Hypothalamus (tissue), 51 donors: ENCODE measurements around the gene BCAN.

Source experiments
- DNase-seq, 51 donors: peaks; one replicate each; lab custom pipeline; 2025; lab: John Stamatoyannopoulos, UW

BCAN gene

DNA sequence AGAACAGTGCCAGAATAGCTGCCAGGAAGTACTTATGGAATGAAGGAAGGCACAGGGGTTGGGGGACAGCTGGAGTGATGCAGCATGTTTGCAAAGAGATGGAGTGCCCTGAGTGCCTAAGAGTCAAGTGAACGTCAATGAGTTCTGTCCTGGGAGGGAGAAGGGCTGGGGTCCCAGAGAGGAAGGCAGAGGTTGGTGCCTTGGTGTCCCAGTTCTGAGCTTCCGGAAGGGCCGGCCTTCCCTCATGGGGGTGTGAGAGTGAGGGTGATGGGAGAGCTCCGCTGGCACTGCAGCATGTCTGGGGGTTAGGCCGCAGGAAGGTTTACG, 17.7 kb downstream of the BCAN start:
- no peak for DNase-seq

DNA sequence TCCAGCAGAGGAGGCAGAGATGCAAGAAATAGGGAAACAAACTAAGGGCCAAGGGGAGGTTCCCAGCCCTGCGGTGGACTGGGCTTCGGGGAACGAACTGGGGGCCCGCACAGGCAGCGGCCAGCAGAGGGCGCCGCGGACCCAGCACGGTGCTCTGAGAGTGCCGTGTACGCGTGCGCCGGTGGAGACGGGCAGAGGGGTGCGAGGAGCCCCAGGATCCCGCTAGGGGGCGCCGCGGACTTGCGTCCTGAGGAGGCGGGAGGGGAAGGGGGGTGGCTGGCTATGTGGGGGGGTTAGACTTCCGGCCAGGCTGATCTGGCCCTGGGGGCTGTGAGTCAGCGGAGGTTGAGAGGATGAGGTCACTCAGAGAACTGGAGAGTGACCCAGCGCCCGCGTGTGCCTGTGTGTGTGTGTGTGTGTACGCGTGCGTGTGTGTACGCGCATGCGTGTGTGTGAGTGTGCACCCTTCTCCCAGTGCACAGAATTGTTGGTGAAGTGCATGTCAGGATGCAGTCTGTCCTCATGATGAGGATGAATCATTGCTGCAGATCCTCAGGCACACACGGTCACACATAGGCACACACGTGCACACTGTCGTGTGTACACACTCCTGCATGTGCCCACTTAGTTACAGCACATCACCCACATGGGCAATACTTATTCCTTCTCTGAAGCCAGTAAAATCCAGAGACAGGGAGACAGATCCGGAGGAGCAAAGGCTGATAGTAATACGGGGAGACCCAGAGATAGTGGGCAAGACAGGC, 18.3 kb downstream of the BCAN start:
- peak in 50 of 51 donors; percentile 59 to 98 (median 87) for DNase-seq

DNA sequence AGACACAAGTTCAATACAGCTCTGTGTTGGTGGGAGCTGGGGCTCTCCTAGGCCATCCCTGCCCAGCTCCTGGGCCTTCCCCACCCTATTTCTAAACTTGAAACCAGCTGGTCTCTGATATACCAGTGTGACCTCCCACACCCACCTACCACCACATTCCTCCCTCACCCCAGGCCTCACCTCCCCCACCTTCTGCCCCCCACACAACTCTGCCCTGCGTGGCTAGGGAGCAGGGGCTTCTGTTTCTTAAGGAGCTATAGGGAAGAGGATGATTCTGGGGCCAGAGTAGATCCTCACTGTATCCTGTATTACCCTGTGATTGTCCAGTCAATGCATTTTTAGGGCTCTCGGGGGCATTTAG, 18.8 kb downstream of the BCAN start:
- DNase-seq: no peak

DNA sequence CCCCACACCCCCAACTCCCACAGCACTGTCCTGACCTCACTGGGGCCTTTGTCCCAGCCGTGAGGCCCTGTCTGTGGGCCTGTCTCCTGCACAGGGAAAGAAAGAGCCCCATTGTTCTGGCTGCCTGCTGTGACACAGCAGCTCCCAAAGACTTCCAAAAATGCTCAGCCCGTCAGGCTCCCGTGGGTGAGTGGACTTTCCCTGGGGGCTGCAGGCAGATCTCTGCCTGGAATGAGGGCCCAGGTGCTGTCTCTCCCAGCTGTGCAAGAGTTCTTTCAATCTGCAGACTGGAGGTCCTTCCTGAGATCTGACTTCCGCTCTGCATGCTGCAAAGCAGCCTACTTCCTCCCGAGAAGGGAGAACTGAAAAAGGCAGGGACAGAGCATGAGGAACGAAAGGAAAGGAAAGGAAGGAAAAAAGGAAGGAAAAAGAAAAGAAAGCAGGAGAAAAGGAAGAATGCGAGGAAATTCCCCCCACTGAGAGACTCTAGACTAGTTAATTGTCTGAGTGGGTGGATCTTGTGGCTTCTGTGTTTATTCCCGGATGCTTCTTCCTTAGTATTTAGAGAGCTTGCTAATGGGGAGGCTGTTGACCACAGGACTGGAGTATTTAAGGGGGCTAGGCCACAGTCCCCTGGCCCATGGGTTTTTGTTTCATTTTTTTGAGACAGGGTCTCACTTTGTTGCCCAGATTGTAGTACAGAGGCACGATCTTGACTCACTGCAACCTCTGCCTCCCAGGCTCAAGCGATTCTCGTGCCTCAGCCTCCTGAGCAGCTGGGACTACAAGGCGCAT, 20.3 kb downstream of the BCAN start:
- DNase-seq: peak in 41 of 51 donors; percentile 28 to 85 (median 60)

DNA sequence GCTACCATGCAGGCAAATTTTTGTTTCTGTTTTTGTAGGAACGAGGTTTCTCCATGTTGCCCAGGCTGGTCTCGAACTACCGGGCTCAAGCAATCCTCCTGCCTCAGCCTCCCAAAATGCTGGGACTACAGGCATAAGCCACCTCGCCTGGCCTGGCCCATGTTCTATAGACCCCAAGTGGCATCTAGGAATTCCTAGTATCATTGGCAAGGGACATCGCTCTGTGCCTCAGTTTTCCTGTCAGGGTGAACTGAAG, 20.8 kb downstream of the BCAN start:
- DNase-seq: no peak

DNA sequence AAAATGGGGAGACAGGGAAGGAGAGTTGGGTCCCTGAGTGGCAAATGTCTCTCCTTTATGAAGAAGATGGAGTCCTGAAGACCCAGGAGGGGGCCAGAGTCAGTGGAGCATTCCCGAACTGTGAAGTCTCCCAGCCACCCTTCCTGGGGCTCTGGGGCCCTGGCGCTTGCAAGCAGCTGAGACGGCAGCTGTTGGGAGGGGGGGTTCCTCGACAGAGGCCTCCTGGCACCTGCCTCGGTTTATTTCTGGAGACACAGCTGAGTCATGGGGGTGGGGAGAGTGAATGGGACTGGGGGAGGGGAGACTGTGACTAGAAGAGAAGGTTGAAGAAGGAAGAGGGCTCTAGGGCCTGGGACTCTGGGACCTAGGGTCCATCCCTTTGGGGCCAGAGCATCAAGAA, 21.3 kb downstream of the BCAN start:
- DNase-seq: peak in 16 of 51 donors; percentile 16 to 65 (median 24)

DNA sequence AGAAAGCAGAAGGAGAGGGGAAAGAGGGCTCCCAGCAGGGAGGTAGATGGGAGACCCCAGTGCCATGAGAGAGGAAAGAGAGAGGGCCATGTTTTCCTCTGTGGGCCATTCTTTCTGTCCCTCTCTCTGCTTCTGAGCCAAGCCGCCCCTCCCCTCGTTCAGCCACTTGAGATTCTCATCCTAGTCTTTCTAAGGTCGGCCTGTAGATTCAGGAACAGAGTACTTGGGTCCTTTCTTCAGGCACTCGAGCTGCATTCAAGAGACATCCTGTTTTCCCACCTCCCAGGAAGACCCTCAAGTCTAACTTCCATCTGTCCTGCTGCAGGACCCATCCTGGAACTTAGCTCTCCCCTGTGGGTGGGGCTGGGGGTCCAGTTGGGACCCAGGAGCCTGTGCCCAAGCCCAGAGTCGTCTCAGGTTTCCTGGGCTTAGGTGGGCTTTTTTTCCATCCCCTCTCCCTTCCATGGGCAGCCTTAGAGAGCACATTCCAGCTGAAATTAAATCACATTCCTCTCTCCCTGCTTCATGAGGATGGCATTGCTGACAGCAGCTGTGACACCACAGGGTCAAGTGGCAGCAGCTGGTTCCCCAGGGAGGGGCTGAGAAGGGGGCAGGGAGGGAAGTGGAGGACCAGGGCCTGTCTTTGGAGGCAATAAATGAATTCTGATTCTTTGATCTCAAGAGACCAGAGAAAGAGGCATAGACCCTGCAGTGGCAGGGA, 22.3 kb downstream of the BCAN start:
- DNase-seq: peak in 7 of 51 donors; percentile 12 to 48 (median 30)

DNA sequence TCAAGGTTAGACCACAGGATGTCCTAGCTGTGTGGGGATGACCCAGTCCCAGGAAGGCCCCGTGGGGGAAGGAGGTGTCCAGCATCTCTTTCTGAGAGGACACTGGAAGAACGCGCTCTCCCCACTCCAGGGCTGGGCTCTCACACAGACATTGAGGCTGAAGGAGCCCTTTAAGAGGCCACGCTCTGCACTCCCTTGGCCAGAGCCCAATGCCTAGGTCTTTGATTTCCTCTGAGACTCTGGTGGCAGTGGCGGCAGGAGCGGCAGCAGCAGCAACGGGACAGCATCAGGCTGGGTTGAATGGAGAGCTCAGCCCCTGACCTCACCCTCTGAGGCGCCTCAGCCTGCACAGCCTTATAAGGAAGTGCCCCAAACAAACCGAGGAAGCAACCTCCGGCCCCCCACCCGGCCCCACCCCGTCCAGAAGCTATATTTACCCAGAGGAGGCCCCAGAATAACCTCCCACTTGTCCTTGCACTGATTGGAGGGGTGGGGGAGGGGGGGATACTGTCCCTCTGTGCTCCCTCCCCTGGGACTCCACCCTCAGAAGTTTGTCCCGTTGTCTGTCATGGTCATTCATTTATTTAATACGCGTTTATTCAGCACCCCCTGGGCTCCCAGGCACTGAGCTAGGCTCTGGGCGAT, 23.0 kb downstream of the BCAN start:
- DNase-seq: peak in 21 of 51 donors; percentile 17 to 57 (median 32)

DNA sequence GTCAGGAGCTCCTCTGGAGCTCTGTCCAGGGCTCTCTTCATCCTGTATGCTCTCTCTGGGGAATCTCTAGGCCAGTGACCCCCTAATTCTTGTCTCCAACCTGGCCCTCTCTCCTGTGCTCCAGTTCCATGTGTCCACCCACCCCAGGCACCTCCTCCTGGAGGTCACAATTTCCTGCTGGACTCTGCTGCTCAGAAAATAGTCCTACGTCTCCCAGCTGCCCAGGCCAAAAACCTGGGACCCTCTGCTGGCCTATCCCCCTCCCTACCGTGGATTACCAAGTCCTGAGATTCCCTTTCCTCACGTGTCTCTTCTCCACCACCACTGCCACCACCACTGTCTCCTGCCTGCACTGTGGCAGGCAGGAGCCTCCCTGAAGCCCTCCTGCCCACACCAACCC, 23.6 kb downstream of the BCAN start:
- DNase-seq: no peak

DNA sequence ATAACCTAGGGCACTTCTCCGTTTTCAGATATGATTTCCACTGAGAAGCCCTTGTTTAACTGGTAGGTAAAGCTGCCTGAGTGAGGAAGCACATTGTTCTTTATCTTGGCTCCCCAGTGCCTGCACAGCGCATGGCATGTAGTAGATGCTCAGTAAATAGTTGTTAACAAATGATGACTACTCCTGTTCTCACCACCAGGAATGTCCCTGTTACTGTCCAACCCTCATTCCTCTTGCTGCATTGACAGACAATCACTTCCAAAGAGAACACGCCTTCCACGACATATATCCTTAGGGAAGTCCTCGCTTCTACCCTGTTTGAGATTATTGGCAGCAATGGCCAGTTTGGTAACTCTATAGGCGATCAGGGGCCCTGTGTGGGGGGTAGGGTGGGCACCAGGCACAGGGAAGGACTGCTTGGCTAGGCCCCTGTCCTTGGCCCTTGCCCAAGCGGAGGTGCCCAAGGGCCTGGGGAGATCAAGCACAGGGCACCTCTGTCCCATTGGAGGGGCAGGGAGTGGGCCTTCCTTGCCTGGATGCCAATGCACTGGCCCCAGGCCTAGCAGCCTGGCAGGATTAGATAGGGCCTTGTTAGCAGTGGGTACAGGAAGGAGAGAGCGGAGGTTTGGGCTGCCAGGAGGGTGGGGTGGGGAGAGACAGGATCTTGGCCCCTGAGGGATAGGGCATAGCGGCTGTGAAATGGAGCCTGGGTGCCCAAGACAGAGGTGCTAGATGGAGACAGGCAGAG, 25.1 kb downstream of the BCAN start:
- DNase-seq: no peak

DNA sequence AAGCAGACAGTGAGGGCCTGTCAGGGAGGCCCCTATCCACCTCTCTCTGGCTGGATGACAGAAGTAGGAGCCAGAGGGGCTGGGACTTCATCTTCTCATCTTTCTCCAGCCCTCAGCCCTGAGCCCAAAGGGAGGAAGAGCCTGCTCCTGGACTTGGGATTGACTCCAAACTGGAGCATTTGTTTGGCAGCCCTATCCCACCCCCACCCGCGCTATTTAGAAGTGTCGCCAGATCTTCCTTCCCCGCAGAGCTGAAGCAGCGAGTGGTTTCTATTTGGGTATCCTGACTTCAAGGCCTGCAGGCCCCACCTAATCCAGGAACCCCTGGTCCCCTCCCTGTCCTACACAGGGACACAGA, 25.7 kb downstream of the BCAN start:
- peak in 1 of 51 donors; percentile 35 for DNase-seq

DNA sequence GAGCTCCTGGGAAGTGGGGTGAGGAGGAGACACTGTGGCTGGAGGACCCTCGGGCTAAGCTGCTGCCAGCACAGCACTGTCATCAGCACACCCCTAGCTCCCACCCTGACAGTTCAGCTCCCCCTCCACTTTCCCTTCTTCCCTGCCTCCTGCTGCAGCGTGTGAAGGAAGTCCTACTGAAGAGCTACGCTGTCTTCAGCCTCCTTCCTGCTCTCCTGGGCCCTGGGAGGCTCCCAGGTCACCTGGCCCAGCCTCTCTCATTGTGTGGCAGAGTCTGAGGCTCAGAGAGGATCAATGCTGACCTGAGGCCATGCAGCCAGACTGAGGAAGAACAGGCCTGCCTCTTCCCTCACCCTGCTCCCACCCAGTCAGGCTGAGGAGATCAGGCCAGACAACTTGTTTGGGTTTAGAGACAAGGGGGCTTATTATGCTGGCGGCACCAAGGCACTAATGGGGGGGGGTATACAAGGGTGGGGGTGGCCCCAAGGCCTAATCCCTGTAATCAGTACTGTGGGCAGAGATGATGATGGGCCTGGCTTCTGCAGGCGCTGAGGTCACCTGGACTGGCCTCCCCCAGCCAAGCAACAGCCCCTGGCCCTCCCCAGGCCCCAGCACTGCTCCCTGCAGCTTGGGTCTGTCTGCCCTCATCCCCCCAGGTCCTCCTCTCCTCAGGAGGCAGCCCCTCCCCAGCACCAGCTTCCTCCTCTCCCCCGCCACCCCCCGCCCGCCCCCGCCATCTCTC, 26.2 kb downstream of the BCAN start:
- DNase-seq: no peak

DNA sequence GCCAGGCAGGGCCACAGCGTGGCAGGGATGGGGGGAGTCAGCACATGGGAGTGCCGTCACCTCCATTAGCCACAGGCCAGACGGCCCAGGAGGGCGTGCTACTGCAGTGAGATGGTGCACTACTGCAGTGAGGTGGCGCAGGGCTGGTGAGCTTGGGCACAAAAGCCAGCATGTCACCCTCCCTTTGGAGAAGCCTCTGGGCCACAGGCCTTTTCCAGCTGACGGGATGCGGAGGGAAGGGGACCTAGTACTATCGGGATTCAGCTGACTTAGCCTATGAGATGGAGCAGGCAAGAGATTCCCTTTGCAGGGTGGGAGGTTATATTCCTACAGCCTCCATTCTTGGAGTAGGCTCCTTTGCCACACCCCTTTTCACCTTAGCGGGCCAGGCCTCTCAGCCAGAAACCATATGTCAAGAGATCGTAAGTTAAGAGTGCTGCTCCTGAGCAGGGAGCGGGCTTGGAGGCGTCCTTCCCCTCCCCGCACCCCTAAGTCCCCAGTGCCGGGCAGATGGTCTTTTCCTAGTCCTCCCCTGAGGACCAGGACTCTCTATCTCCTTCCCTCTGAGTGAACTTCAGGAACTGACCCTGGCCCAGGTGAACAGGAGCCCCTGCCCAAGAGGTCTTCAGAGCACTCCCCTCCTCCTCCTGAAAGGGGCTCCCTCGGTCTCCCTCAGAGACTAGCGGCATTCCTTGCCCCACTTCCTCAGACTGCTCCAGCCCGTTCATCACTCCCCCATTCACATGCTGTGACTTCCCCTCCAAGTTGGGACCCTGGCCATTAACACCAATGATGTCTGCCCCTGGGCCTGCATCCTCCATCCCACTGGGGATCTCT, 27.1 kb downstream of the BCAN start:
- DNase-seq: no peak

DNA sequence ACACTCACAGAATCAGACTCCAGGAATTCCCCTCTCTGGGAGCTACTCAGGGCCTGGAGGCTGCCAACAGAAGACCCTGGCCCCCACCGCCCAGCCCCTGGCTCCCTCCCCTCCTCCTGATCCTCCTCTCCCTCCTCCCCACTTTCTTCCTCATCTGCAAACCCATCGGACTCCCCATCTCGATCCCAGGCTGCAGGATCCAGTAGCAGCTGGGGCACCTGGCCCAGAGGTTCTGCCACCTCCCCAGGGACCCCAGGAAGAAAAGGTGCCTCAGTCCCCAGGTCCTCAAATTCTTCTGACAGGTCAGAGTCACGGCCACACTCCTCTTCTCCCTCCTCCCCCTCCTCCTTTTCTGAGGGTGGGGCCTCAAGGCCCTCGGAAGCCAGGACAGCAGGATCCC, 27.9 kb downstream of the BCAN start:
- no peak for DNase-seq

DNA sequence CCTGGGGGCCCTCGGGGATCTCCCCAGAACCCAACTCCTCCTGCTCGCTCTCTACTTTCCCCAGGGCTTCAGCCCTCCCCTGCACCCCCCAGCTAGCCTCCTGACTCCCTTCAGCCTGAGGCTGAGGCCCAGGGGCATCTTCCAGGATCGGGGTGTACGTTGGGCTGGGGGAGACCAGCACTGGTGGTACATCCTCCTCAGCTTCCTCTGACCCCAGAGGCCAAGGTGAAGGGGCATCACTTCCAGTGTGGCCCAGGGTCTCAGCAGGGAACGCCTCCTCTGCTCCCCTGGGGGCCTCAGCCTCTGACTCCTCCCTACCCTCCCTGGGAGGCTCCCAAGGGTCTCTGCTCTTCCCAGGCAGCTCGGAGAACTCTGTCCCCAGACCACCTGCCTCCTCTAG, 28.4 kb downstream of the BCAN start:
- no peak for DNase-seq

DNA sequence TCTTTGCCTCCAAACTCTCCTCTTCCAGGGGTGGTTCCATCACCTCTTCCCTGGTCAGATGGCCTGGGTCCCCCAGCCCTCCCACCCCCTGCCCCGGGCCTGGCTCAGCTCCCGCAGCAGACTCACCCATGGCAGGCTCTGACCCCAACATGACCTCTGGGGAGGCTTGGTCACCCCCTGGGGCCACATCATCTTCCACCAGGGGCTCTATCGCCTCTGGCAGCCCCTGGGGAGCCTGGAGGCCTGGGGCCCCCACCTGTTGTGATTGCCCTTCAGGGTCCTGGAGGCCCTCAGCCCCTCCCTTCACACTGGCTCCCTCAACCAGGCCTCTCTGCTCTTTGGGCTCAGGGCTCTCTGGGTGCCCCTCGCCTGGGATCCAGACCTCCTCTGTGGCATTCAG, 28.9 kb downstream of the BCAN start:
- no peak for DNase-seq

DNA sequence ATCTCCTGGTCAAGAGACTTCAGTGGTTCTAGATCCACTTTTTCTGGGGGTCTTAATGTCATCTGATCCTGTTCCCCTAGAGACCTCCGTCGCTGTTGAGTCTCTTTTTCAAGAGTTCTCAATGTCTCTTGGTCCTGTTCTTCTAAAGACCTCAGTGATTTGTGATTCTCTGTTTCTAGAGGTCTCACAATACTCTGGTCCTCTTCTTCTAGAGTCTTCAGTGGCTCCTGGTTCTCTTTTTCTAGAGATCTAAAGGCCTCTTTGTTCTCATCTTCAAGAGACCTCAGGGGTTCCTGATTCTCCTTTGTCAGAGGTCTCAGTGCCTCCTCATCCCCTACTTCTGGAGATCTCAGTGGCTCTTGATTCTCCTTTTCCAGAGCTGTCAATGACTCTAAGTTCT, 29.9 kb downstream of the BCAN start:
- no peak for DNase-seq

DNA sequence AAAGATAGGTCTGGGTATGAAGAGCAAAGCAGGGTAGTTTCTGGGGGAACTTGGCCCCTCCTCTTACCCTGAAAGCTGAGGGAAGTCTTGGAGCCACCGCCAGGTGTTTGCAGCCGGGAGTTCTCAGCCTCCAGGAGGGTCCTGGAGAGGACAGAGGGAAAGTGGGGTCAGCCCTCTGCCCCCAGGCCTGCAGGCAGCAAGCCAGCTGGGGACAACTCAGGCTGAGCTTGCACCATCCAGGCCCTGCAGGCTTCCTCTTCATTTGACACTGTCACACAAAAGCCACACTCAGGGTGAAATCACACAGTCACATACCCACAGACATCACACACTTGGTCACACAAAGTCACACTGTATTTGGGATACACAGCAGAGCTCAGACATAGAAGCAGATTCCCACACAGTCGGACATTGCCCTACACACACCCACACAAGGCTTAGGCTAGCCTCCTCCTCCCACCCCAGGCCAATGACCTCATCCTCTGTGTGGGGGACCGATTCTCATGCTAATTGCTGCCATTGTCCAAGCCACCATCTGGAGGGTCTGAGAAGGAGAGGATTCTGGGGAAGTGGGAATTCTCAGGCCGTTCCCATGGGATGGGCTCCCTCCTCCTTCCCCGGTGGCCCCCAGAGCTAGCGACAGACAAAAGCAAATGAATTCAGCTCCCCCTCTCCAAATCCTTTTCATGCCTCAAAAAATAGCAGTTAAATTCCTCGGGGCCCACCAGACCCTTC, 31.6 kb downstream of the BCAN start:
- DNase-seq: peak in 19 of 51 donors; percentile 16 to 63 (median 31)
